Measurements from ENCODE around the gene YWHAH.
A peak's percentile ranks its signal among the peaks of the same experiment; 100 is the strongest.

The YWHAH gene

DNA sequence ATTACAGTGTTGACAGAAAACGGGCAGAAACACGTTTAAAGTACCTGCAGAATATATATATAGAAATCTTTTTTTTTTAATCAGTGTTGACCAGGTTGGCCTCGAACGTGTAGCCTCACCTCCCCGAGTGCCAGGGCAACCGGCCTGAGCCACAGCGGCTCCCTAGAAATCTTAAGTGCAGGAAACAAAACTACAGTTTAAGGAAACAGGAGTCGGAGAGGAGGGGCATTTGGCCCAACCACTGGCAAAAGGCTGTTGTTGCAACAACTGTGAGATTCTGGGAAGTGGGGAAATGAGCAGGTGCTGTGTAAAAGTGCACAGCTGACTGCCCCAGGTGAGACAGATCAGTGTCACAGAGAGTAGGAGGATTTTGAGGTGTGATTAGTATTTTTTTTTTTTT, 3.7 kb downstream of the YWHAH start:
- TF ChIP-seq, protein P1, sequence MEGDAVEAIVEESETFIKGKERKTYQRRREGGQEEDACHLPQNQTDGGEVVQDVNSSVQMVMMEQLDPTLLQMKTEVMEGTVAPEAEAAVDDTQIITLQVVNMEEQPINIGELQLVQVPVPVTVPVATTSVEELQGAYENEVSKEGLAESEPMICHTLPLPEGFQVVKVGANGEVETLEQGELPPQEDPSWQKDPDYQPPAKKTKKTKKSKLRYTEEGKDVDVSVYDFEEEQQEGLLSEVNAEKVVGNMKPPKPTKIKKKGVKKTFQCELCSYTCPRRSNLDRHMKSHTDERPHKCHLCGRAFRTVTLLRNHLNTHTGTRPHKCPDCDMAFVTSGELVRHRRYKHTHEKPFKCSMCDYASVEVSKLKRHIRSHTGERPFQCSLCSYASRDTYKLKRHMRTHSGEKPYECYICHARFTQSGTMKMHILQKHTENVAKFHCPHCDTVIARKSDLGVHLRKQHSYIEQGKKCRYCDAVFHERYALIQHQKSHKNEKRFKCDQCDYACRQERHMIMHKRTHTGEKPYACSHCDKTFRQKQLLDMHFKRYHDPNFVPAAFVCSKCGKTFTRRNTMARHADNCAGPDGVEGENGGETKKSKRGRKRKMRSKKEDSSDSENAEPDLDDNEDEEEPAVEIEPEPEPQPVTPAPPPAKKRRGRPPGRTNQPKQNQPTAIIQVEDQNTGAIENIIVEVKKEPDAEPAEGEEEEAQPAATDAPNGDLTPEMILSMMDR (IDR thresholded peaks at IDR 0.05) = no peak
- no peak for TF ChIP-seq ZFX (IDR thresholded peaks at IDR 0.05; ENCODE audit: borderline replicate concordance)
- H3K27ac ChIP-seq = no peak overlapping the region

DNA sequence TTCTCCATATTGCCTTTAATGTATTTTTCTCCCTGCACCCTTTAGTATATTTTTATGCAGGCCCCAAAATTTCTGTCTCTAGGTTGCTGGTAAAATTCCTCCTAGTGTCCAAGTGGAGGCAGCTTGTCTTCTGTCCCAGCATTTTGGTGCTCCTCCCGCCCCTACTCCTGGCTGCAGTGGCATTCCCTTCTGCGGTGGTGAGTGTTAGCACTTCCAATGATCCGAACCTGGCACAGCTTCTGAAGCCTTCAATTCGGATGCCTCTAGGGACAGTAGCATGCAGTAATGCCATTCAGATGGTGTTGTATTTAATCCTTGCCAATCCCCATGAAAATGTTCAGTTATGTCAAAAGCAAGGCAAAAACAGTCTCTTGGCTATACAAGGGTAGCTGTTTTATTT, 5.9 kb downstream of the YWHAH start:
- TF ChIP-seq, protein P1 (IDR thresholded peaks at IDR 0.05) = no peak
- no peak for TF ChIP-seq ZFX (IDR thresholded peaks at IDR 0.05; ENCODE audit: borderline replicate concordance)
- peak overlapping the region; percentile 19; the same call in 1 of the 2 replicates for H3K27ac ChIP-seq

DNA sequence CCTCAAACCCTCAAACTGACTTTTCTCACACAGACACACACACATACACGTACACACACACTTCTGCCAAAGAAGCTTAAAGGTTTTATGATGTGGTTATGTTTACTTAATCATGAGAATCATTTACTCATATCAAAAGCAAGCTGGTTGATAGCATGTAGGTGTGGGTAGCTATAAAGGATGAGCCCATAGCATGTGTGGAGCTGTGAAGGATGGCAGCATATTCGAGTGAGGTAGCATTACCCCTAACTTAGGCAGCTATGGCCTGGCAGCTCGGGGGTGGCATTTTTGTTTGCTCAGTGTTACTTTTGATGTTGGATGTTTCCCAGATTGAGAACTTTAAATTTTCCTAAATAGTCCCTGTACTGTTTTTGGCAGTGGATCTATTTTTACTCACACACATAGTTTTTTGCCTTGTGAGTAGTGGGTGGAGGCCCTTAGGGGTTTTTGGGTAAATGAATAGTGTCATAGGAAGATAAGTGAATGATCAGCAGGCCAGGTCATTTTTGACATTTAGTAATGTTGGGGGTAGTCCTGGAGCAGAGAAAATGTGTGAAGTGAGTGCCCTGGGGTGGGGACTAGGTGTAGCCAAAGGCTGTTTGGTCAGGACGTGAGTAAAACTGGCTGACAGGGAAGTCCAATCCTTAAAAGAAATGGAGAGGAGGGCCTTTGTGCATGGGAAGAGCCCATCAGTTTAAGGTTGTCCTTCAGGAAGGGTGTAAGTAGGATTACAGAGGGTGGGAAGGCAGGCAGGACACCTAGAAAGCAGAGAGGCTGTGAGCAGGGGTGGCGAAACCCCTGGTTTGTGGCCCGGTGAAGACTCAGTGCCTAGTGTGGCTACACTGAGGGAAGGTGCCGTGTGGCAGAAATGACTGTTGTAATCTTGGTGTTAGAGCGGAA, 7.1 kb downstream of the YWHAH start:
- H3K27ac ChIP-seq = peak overlapping the region; percentile 19; the same call in 1 of the 2 replicates
- TF ChIP-seq, protein P1 (IDR thresholded peaks at IDR 0.05) = no peak
- no peak for TF ChIP-seq ZFX (IDR thresholded peaks at IDR 0.05; ENCODE audit: borderline replicate concordance)

DNA sequence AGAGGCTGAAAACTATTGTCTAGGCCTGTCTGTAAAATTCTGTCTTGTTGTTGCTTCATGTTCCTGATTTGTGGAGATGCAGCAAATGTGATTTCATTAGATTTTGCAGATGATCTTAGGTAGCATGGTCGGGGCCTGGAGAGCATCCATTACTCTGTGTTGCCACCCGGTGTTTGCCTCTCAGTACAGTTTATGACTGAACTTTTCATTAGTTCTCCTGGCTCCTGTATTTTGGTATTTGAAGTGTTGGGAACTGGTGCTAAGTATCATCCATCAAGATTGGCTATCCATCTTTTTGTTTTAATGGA, 7.7 kb downstream of the YWHAH start:
- no peak for TF ChIP-seq ZFX (IDR thresholded peaks at IDR 0.05; ENCODE audit: borderline replicate concordance)
- TF ChIP-seq, protein P1 (IDR thresholded peaks at IDR 0.05) = no peak
- H3K27ac ChIP-seq = peak overlapping the region; percentile 19; the same call in 1 of the 2 replicates

DNA sequence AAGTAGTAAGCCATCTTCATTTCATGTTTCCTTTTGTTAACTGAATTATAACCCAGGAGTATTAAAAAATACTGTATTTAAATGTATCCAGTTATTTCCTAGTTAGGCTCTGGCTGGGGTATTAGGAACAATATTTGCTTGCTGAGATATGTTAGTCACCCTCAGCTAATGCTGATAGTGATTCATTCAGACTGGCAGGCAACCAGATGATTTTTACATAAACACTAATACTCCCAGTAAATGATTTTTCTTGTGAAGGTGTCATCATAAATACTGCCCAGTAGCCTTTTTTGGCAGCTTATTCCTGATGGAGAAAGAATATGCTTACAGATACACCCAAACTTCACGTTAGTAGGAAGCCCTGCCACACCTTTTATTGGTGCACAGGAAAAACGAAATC, 8.1 kb downstream of the YWHAH start:
- no peak for TF ChIP-seq ZFX (IDR thresholded peaks at IDR 0.05; ENCODE audit: borderline replicate concordance)
- TF ChIP-seq, protein P1 (IDR thresholded peaks at IDR 0.05) = no peak
- 0 out of 2 replicates have a peak overlapping the region, but pooled peaks have one; percentile 19 for H3K27ac ChIP-seq

DNA sequence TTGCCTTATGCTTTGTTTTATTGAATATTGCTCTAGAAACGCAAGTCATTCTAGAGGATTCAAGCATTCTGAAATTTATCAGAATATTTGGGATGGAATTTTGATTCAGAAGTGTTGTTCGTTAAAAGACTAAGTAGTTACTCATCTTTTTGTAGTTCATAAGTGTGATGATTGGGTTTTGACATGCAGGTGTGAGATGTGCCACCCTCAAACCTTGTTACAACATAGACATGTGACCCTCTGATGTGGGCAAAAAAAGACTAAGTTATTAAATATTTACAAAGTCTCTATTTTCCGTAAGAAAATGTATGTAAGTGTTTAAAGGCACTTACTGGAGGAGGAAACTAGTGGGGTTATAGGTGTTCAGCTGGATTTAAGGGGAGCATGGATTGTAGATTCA, 8.9 kb downstream of the YWHAH start:
- TF ChIP-seq ZFX (IDR thresholded peaks at IDR 0.05; ENCODE audit: borderline replicate concordance) = no peak
- TF ChIP-seq, protein P1 (IDR thresholded peaks at IDR 0.05) = no peak
- 0 out of 2 replicates have a peak overlapping the region, but pooled peaks have one; percentile 19 for H3K27ac ChIP-seq
